Activated T-cell treated with anti-CD3 and anti-CD28 coated beads, Interleukin-2, amount 50 U/mL, for 72 hours (primary cell): ENCODE measurements around the gene MRPL10. TPM values are rescaled to one million over a fixed set of nuclear protein-coding genes. Genes with fewer than 3 reads are reported as not detected.
"Not testable (repeated sequence)": the region's sequence is repeated elsewhere in the genome, so short reads cannot be mapped to it uniquely, and the experiment has no call there.

Experiments used
- ATAC-seq, 2 donors: fragments of 150-1000 bp; cut with Tn5 transposase; replicated peaks in 1 of 2; 2 replicates each; pipeline ENCODE4 v1.10.0; 2021; ENCODE audit warnings: moderate library complexity in 2 of 2, mild to moderate bottlenecking in 1 of 2
- DNase-seq, 2 donors: peaks; one replicate each; pipeline ENCODE4 v3.0.0; 2021 to 2022; ENCODE audit warnings: mixed read lengths in 1 of 2
- H3K27ac Mint-ChIP-seq: one replicate; pipeline ENCODE4 v1.8.0; 2022; ENCODE audit warnings: mild to moderate bottlenecking, moderate library complexity, mixed read lengths
- H3K27me3 Mint-ChIP-seq: one replicate; pipeline ENCODE4 v1.8.0; 2022; ENCODE audit warnings: low read depth, mixed read lengths
- H3K36me3 Mint-ChIP-seq, 2 donors: one replicate each; pipeline ENCODE4 v1.8.0; 2022; ENCODE audit warnings: mixed read lengths in 2 of 2, mild to moderate bottlenecking in 1 of 2; ENCODE audit not compliant: insufficient read depth in 2 of 2
- H3K4me1 Mint-ChIP-seq: one replicate; pipeline ENCODE4 v1.8.0; 2022; ENCODE audit warnings: low read depth, mixed read lengths
- H3K4me3 Mint-ChIP-seq, 2 donors: one replicate each; pipeline ENCODE4 v1.8.0; 2022; ENCODE audit warnings: mild to moderate bottlenecking in 2 of 2, mixed read lengths in 2 of 2, moderate library complexity in 2 of 2
- H3K9me3 Mint-ChIP-seq, 2 donors: one replicate each; pipeline ENCODE4 v1.8.0; 2022; ENCODE audit warnings: mixed read lengths in 2 of 2
- total RNA-seq, 2 donors: library from RNA; stranded (reverse); gene quantifications; one replicate each; pipeline ENCODE4 v1.2.3, GENCODE V29; 2022

The MRPL10 gene
- total RNA-seq, 2 donors from 2014 or later, result 81.7 to 83.5 TPM

DNA sequence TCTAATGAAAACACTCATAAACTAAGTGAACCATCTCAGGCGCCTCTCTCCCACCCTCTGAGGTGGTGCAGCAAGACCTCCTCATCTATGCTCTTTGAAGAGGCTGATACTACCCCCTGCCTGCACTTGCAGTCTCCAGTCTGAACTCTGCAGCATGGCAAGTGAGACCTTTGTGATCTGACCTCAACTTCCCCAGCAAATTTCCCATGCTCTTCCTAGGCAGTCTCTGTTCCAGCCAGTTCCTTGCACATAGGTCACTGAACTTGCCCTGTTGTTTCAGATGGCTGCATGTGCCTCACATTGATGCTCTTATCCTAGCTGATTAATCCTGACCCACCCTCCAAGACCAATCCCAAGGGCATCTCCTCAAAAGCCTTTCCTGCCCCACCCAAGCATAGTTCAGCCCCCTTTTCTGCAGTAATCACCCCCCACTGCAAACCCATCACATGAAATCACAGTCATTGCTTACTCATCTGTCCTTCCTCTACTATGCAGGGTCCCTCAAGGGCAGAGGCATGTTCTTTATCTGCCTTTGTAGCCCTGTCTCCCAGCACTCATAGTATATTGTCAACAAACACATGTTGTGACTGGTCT, 56.3 kb downstream of the MRPL10 start:
- peaks cover 45% of the 10 kb centered on the region for H3K27me3 Mint-ChIP-seq
- H3K4me1 Mint-ChIP-seq, result no peaks in the 10 kb centered on the region
- no peak for ATAC-seq
- no peak overlapping the region for H3K4me3 Mint-ChIP-seq
- H3K36me3 Mint-ChIP-seq, result peaks cover 1 to 5% of the 10 kb centered on the region in 2 donors
- H3K27ac Mint-ChIP-seq, result no peak overlapping the region
- H3K9me3 Mint-ChIP-seq, result peaks cover 1 to 3% of the 10 kb centered on the region in 2 donors
- no peak for DNase-seq

GRCh38 chr17:47774331-47774730, 57.0 kb downstream of the MRPL10 start:
- H3K4me3 Mint-ChIP-seq, result no peak overlapping the region
- ATAC-seq (no peak), DNase-seq (no peak)
- no peak overlapping the region for H3K27ac Mint-ChIP-seq
- peaks cover 40% of the 10 kb centered on the region for H3K27me3 Mint-ChIP-seq
- peaks cover 3% of the 10 kb centered on the region in 2 donors for H3K9me3 Mint-ChIP-seq
- H3K36me3 Mint-ChIP-seq, result peaks cover 1 to 5% of the 10 kb centered on the region in 2 donors
- no peaks in the 10 kb centered on the region for H3K4me1 Mint-ChIP-seq

- H3K27ac Mint-ChIP-seq, ATAC-seq, DNase-seq, H3K9me3 Mint-ChIP-seq, H3K4me3 Mint-ChIP-seq, H3K36me3 Mint-ChIP-seq, H3K4me1 Mint-ChIP-seq: not testable (repeated sequence)
- peaks cover 40% of the 10 kb centered on the region for H3K27me3 Mint-ChIP-seq
Measured at GRCh38 chr17:47773649-47774048, 57.7 kb downstream of the MRPL10 start.

Other genes with a start within 250 kb of the MRPL10 start
- gene KPNB1, start 181.6 kb downstream of the MRPL10 start, total RNA-seq, result 100 to 1,000 TPM; 581 to 729 TPM
- 10 to 100 TPM; 24.2 to 28.7 TPM for gene TBKBP1, start 137.4 kb downstream of the MRPL10 start, total RNA-seq
- 10 to 100 TPM; 27.9 to 45.5 TPM for gene TBX21, start 98.3 kb downstream of the MRPL10 start, total RNA-seq
- 10 to 100 TPM; 23.9 to 24.9 TPM for gene OSBPL7, start 9.7 kb downstream of the MRPL10 start, total RNA-seq
- gene LRRC46, start 129 bp upstream of the MRPL10 start, total RNA-seq, result under 1 TPM; 0.46 to 0.83 TPM
- gene SCRN2, start 9.7 kb upstream of the MRPL10 start, total RNA-seq, result 10 to 100 TPM; 16.1 to 17.6 TPM
- under 1 TPM; 0.12 to 0.28 TPM for gene SP6, start 19.6 kb upstream of the MRPL10 start, total RNA-seq
- gene SP2, start 64.7 kb upstream of the MRPL10 start, total RNA-seq, result 10 to 100 TPM; 27.6 to 33.5 TPM
- 10 to 100 TPM; 18.4 to 30.1 TPM for gene PNPO, start 110.0 kb upstream of the MRPL10 start, total RNA-seq
- not detected for gene PRR15L, start 126.3 kb upstream of the MRPL10 start, total RNA-seq
- 100 to 1,000 TPM; 232 to 255 TPM for gene CDK5RAP3, start 139.6 kb upstream of the MRPL10 start, total RNA-seq
- 10 to 100 TPM; 11.7 to 14.2 TPM for gene COPZ2, start 206.3 kb upstream of the MRPL10 start, total RNA-seq
- gene NFE2L1, start 216.8 kb upstream of the MRPL10 start, total RNA-seq, result 100 to 1,000 TPM; 214 to 237 TPM